Nucleus accumbens (tissue), 56 donors: Measurements from ENCODE around the gene BORA.
A peak's percentile ranks its signal among the peaks of the same experiment; 100 is the strongest.
"Not testable (repeated sequence)": the region's sequence is repeated elsewhere in the genome, so short reads cannot be mapped to it uniquely, and the experiment has no call there.

Experiments
- DNase-seq, 56 donors: peaks; one replicate each; lab custom pipeline; 2025; lab: John Stamatoyannopoulos, UW

Gene BORA

DNA sequence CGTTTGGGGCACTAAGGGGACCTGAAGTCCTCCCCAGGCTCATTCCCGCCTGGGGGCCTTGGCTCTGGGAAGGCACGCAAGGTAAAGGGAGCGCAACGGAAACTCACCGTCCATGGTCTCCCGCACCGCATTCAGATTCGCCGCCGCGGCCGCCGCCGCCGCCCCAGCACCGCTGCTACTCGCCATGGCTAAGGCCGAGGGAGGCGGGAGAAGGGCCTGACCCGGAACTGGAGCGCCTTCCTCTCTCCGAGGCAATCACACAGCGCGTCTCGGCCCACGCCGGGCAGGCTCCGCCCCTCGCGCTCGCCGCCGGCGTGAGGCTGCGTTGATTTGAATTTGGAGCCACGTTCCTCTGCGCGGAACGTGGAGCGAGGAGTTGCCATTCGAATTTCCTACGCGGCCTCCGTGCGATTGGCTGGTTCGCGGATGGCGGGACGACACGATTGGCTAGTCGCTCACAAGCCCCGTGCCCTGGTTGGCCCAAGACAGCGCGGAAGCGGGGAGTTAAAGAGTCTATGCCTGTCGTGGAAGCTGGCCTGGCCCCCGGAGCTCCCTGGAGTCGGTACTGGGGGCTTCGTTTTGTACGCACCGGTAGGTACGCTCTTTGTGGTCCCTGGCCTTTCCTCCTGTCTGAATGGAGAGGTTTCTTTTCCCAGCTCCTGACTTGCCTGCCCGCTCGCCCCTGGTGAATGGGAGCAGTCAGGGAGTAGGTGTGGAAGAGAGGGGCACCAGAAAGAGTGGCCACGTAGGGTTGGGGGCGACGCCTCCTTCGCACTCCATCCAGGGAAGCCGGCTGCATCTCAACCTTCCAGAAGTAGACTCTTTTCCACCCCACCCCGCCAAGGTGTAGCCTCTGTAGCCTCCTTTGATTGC, at the start of gene BORA, which contains the start of gene MZT1:
Gene BORA, plus strand, starts transcription at position 507 of the 873 bp plus-strand sequence. CDS start 1,018 bp downstream, outside the sequence.
Gene MZT1, minus strand, starts transcription at position 213 of the 873 bp plus-strand sequence. Its CDS starts 27 bp downstream, at position 186.
- peak; percentile 66 to 97 (median 90) for DNase-seq

DNA sequence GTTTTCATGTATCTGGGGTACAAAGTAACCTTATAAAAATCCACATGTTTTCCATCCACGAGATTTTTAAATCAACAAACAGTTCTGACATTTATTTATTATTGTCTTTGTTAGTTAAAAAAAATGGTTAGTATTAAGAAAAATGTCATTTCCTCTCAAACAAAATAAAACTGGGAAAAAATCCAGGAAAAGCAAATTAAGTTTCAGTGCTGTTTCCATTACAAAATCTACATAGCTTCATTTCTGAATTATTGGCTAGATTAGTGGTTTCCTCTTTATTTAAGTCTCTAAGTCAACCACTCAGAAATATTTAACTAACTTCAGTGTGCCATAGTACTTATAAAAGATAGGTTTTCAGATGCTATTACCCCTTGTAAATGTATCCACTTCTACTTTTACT, 49.4 kb upstream of the BORA start:
- DNase-seq: no peak

DNA sequence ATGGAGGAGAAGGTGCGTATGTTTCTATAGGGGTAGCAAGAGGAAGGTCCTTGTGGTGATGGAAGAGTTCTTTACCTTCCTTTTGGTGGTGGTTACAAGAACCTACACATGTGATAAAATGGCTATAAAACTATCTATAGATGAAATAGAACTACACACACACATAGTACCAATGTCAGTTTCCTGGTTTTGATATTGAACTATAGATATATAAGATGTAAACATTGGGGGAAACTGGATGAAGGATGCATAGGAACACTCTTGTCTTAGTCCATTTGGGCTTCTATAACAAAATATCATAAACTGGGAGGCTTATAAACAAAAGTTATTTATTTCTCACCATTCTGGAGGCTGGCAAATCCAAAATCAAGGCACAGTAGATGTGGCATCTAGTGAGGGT, 47.4 kb upstream of the BORA start:
- DNase-seq: no peak

GRCh38 chr13:72686766-72687165, 41.0 kb upstream of the BORA start:
- DNase-seq: no peak

GRCh38 chr13:72689181-72689696, 38.5 kb upstream of the BORA start:
- no peak for DNase-seq

DNA sequence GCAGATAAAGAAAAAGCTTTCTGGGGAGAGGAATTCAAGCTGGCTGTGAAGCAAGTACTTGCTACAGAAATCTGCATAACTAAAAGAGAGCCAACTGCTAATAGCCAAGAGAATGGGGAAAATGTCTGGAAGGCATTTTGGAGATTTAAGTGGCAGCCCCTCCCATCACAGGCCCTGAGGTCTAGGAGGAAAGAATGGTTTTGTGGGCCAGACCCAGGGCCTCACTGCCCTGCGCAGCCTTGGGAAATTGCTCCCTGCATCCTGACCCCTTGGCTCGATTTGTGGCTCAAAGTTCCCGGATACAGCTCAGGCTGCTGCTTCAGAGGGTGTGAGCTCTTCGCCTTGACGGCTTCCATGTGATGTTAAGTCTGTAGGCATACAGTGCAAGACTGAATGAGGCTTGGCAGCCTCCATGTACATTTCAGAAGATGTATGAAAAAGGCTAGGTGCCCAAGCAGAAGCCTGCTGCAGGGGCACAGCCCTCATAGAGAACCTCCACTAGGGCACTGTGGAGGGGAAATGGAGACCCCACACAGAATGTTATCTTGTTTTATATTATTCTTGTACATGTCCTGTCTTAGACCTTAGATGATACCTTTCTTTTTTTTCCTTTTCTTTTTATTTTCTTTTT, 34.7 kb upstream of the BORA start:
- DNase-seq: no peak

DNA sequence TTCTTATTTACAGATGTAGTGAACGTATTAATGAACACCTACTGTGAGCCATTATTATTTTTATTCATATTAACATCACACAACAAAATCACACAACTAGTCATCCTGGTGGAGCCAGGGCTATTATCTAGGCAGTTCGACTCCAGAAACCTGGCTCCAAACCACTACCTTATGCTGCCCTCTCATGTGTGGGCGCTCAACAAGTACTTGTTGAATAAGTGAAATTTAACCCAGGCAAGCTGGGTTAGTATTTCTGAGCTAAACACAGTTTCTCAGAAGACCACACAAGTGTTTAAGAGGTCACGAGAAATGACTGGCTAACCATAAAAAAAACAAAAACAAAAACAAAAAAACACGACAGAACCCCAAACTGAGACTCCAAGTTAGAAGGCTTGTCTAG, 33.9 kb upstream of the BORA start:
- DNase-seq: no peak

DNA sequence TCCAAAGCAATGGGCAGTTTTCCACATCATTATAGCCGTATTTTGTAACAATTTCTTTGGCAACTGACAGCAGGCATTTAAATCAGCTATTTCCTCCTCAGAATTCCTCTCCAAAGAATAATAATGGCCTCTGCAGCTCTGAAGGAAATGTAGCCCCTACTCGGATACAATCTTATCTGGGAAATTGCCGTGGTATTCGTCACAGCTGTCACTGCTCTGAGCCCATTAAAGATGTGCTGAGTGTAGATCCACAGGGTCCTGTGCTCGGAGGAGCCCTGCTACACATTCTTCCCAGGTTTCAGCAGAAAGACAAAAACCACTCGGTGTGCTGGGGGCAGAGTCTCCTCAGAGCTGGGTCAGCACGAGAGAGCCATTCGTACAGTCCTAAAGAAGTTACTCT, 33.4 kb upstream of the BORA start:
- no peak for DNase-seq

DNA sequence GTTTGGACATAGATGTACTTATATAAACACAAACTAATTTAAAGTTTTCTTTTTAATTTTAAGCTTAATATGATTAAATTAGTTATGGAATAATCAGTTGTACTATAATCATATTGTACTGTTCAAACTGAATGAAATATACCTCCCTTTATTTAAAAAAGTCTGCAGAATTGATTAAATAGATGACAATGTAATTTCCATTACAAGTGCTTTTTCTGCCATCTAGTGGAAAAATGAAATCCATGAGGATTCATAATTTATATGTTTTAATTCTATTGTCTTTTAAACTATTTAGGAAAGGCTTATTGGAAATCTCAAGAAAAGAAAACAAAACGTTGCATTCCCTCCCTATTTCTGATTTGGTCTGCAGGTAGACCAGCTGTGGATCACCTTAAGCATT, 31.1 kb upstream of the BORA start:
- DNase-seq: no peak

DNA sequence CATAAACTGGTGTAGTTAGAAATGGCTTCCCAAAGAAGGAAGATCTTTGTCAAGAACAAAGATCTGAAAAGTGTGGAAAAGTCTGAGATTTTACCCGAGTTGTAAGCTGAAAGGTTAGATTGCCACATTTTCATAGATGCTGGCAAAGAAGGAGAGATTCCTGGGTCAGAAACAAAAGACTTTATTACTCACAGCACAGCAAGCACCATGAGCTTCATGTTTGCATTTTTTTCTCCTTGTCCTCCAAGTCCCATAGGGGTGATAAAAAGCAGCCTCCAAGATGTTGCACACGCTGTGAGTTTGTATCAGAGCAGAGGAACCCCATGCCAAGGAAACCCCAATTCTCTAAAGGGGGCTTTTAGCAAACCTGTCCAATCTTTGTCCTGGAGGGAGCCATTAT, 29.6 kb upstream of the BORA start:
- no peak for DNase-seq

DNA sequence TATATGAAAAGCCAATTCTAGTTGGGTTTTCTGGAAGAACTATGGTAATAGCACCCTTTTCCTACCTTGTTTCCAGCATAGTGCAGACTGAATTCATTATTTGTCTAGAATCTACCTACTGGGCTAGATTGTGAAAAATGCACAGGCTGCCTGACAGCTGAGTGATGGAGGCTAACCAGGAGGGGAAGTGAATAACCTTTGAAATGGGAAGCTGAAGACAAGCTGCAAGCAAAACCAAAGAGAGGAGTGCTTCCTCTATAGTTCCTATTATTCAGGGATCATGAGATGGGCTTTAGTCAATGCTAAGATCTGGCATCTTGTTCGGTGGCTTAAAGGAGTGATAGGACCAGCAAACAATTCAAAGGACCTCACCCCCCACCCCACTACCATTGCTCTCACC, 27.2 kb upstream of the BORA start:
- no peak for DNase-seq

- no peak for DNase-seq
Measured at GRCh38 chr13:72716776-72717175, 10.9 kb upstream of the BORA start.

DNA sequence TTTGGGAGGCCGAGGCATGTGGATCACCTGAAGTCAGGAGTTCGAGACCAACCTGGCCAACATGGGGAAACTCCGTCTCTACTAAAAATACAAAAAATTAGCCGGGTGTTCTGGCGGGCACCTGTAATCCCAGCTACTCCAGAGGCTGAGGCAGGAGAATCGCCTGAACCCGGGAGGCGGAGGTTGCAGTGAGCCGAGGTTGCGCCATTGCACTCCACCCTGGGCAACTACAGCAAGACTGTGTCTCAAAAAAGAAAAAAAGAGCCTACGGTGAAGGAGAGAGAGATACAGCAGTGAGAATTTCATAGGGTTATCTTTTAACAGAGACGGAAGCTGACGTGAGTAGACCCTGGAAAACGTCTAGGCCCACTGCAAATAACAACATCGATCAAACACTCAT, 1.5 kb upstream of the BORA start:
- DNase-seq: not testable (repeated sequence)

DNA sequence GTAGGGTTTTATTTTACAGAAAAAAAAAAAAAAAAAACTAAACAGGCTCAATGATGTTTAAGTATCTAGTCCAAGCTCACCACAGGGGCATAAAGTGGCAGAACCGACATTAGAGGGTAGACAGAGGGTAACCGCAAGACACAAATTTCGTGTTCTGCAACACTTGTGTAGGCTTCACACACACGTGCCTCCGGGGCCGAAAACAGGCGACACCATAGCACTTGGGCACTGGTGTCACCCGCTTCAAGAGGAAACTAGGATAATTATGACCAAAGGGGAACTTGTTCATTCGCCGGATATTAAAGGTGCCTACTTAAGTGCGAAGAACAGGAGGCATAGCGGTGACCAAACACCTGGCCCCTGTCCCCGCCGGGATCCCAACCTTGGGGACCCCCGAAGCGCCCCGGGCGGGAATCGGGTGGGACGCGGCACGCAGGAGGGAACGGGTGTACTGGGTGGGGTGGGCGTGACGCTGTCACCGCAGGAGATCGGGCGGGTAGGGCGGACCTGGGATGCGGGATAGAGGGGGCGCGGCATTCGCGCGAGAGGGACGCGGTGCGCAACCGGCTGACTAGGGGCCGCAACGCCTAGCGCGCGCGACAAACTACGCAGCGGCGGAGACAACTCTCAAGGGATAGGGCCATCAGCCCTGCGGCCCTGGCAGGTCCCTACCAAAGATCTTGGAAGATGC, 852 bp upstream of the BORA start:
- peak in 25 of 56 donors; percentile 3 to 62 (median 36) for DNase-seq

GRCh38 chr13:72728290-72728605, 525 bp downstream of the BORA start:
- DNase-seq: no peak

DNA sequence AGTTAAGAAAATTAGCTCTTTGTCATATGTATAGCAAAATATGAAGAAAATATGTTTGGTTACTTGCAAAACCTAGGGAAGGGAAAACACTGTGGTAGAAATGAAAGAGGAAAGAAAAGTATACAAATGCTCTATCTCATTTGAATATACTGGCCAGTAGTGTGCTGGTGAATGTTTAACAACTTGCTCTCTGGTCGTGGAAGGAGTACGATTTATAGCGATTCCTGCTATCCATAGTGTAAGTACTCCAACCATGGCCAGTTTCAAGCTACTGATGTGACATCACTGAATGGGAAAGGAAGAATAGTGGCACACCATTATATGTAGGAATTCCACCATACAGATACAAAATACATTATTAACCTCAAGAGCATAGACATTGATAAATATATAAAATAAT, 9.3 kb downstream of the BORA start:
- DNase-seq: no peak

GRCh38 chr13:72740015-72740414, 12.3 kb downstream of the BORA start:
- no peak for DNase-seq

DNA sequence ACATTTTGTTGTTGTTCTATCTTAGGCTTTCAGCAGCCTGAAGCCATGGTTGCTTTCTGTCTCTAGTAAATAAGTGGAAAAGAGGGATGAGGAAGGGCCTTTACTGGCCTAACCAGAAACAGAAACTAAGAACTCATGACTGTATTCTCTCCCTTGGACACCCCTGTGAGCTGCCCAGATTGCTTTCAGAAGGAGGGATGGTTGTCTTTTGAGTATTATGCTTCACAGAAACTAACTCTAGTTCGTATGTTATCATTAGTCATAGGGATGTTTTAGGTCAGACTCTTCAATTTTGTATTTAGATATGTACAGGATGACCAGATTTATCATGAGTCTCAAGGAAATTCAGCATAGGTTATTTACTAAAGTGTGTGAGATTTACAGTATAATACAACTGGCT, 17.5 kb downstream of the BORA start:
- DNase-seq: no peak

DNA sequence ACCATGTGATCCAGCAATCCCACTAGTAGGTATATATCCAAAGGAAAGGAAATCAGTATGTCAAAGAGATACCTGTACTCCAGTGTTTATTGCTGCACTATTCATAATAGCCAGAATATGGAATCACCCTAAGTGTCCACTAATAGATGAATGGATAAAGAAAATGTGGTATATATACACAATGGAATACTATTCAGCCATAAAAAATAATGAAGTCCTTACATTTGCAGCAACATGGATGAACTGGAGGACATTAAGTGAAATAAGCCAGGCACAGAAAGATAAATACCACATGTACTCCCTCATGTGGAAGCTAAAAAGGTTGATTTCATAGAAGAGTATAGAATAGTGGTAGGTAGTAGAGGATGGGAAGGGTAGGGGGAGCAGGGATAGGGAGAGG, 23.5 kb downstream of the BORA start:
- no peak for DNase-seq

DNA sequence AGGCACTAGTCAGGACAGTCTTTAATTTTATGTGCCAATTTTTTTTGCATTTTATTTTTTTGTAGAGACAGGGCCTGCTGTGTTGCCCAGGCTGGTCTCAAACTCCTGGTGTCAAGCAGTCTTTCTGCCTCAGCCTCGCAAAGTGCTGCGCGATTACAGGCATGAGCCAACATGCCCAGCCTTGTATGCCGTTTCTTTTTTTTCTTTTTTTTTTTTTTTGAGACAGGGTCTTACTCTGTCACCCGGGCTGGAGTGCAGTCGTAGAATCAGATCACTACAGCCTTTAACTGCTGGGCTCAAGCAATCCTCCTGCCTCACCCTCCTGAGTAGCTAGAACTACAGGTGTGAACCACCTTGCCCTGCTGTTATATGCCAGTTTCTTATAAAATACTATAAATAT, 26.4 kb downstream of the BORA start:
- no peak for DNase-seq

GRCh38 chr13:72757792-72758535, 30.2 kb downstream of the BORA start:
- no peak for DNase-seq
